Pancreas (tissue), 10 donors: Measurements from ENCODE around the gene APOBEC3G. TPM values are rescaled to one million over a fixed set of nuclear protein-coding genes. Genes with fewer than 3 reads are reported as not detected.

Source experiments
- ATAC-seq, 4 donors: fragments of 200-7000 bp; cut with Tn5 transposase; one replicate each; pipeline versions ENCODE4 v1.8.0 to v1.9.1; 2020; ENCODE audit warnings: mild to moderate bottlenecking in 4 of 4, moderate library complexity in 4 of 4
- DNase-seq, 6 donors: peaks; one replicate each; pipeline ENCODE4 v3.0.0-alpha.2; 2020
- FAIRE-seq: peaks from 2 replicates; lab custom pipeline; 2012; peaks lifted over from hg19 to GRCh38; lab: Jason Lieb, UNC
- H3K27ac ChIP-seq, 4 donors: fragments of 200-600 bp; sonication (generic); 1 replicate in 3 of 4; 2 replicates in 1 of 4; pipeline versions ENCODE4 v1.5.0 to v1.8.0; 2020
- H3K27me3 ChIP-seq, 4 donors: fragments of 200-600 bp; one replicate each; pipeline ENCODE4 v1.8.0; 2021
- H3K36me3 ChIP-seq, 3 donors: fragments of 200-600 bp; sonication (generic) in 1 of 3; one replicate each; pipeline versions ENCODE4 v1.5.0 to v1.8.0; 2020 to 2021
- H3K4me1 ChIP-seq, 3 donors: fragments of 200-600 bp; one replicate each; pipeline ENCODE4 v1.8.0; 2021
- H3K4me3 ChIP-seq, 4 donors: fragments of 200-600 bp; sonication (generic) in 2 of 4; one replicate each; pipeline versions ENCODE4 v1.5.0 to v1.8.0; 2020 to 2021
- H3K9me3 ChIP-seq, 4 donors: fragments of 200-600 bp; one replicate each; pipeline ENCODE4 v1.8.0; 2021
- CTCF ChIP-seq, 4 donors: fragments of 200-600 bp; sonication (generic) in 3 of 4; IDR thresholded peaks; one replicate each; pipeline versions ENCODE4 v1.5.0 to v1.8.0; 2021; ENCODE audit warnings: antibody characterized with exemption in 4 of 4
- WGBS, 2 donors: extraction: QIAGEN DNeasy Blood & Tissue Kit; methylation state at CpG; one replicate each; pipeline ENCODE4 v1.1.7; 2013; 5-methylcytosine and 5-hydroxymethylcytosine counted together
- intact Hi-C, 3 donors: fragments of 100-400 bp; cut with DNase I; formaldehyde crosslinking; loops; one replicate each; pipeline versions ENCODE4 v1.11.1 to v1.14.2; 2022
- polyA plus RNA-seq, 2 donors: library from polyadenylated mRNA; stranded (reverse); fragments of 200-250 nt; gene quantifications; one replicate each; pipeline ENCODE4 v1.2.3, GENCODE V29; 2013
- total RNA-seq, 6 donors: library from RNA; stranded (reverse); fragmentation: NEBNext Ultra II Directional in 4 of 6; extraction: Animal tissue kit (Norgen Biotek cat#: 25700) in 4 of 6; gene quantifications; one replicate each; pipeline versions ENCODE4 v1.2.1 to v1.2.4, GENCODE V29; 2021 to 2023
- donor health status: healthy with polysubstance abuse.
- donor health status: DM: no; HTN: no; CAD: no; lungs with moderate emphysema.
- donor health status: DM: no; HTN: no; CAD: no.
- donor health status: control.
- donor health status: control.
- donor health status: Bipolar disorder and iron deficiency.
- donor health status: DM: yes; HTN: yes; CAD: no.
- donor health status: DM: no; HTN: no; CAD: no.
- donor health status: DM: no; HTN: no; CAD: no.
- donor health status: DM: yes; HTN: yes; CAD: no.

The APOBEC3G gene
- total and polyA plus RNA-seq, 8 donors = 0.94 to 5.3 (median 2.8) TPM

- TF ChIP-seq CTCF (IDR thresholded peaks at IDR 0.05) = no peak
- 75 to 78% methylated on average over 5 of the region's 5 CpGs for WGBS, 2 donors
- H3K4me3 ChIP-seq = no peak overlapping the region
- H3K27me3 ChIP-seq = no peaks in the 10 kb centered on the region
- ATAC-seq (no peak), DNase-seq (no peak), FAIRE-seq (no peak)
- no peaks in the 10 kb centered on the region for H3K4me1 ChIP-seq
- no peaks in the 10 kb centered on the region for H3K36me3 ChIP-seq
- H3K27ac ChIP-seq = no peak overlapping the region
- intact Hi-C loops = loop anchor here in 1 of 3 donors (10.0 kb wide), 1 partner anchor 261 kb away; no protein-coding TSS in a partner anchor
- no peaks in the 10 kb centered on the region for H3K9me3 ChIP-seq
These were observed 48.5 kb downstream of the APOBEC3G start for GRCh38 chr22:39125622-39126021.

DNA sequence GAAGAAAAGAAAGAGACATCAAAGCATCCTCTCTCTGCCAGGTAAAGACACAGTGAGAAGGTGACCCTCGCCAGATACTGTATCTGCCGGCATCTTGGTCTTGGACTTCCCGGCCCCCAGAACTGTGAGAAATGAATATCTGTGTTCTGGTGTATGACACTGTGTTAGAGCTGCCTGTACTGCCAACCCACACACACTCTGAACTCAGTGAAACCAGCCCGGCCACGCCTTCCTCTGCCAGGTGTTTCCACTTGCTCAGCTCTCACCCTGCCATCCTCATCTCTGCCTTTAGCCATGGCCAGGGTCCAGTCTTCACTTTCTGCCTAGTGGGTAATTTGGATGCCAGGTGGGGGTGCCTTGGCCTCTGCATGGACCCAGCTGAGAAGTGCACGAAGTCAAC is 51.4 kb downstream of the APOBEC3G start:
- ATAC-seq (peak in 2 of 4 donors; percentile 34 to 42), DNase-seq (peak in 2 of 6 donors; percentile 5 to 22), FAIRE-seq (no peak)
- 83 to 84% methylated on average over 6 of the region's 6 CpGs for WGBS, 2 donors
- Histone ChIP-seq H3K9me3 (no peaks in the 10 kb centered on the region), H3K27ac (no peak overlapping the region), H3K4me1 (no peaks in the 10 kb centered on the region), H3K36me3 (peaks cover 0 to 5% (median 0%) of the 10 kb centered on the region in 3 donors), H3K27me3 (no peaks in the 10 kb centered on the region), H3K4me3 (no peak overlapping the region)
- no peak for TF ChIP-seq CTCF (IDR thresholded peaks at IDR 0.05)
- intact Hi-C loops = loop anchor here in 1 of 3 donors (10.0 kb wide), 1 partner anchor 264 kb away; no protein-coding TSS in a partner anchor

- intact Hi-C loops = loop anchor here in 1 of 3 donors (10.0 kb wide), 1 partner anchor 264 kb away; no protein-coding TSS in a partner anchor
- TF ChIP-seq CTCF (IDR thresholded peaks at IDR 0.05) = no peak
- peaks cover 0 to 5% (median 0%) of the 10 kb centered on the region in 3 donors for H3K36me3 ChIP-seq
- WGBS, 2 donors = 89% methylated on average over 4 of the region's 4 CpGs
- DNase-seq (no peak), ATAC-seq (peak in 1 of 4 donors; percentile 26), FAIRE-seq (no peak)
- no peaks in the 10 kb centered on the region for H3K4me1 ChIP-seq
- no peak overlapping the region for H3K27ac ChIP-seq
- H3K9me3 ChIP-seq = no peaks in the 10 kb centered on the region
- H3K4me3 ChIP-seq = no peak overlapping the region
- H3K27me3 ChIP-seq = no peaks in the 10 kb centered on the region
These were observed 52.0 kb downstream of the APOBEC3G start for GRCh38 chr22:39129081-39129480.

- ATAC-seq = no peak
These were observed 52.7 kb downstream of the APOBEC3G start for GRCh38 chr22:39129746-39130145.

More at GRCh38 chr22:39129746-39130145, 52.7 kb downstream of the APOBEC3G start:
- H3K27ac ChIP-seq = no peak overlapping the region
- no peaks in the 10 kb centered on the region for H3K27me3 ChIP-seq
- intact Hi-C loops = loop anchor here in 1 of 3 donors (10.0 kb wide), 1 partner anchor 265 kb away; no protein-coding TSS in a partner anchor
- no peaks in the 10 kb centered on the region for H3K4me1 ChIP-seq
- no peak overlapping the region for H3K4me3 ChIP-seq
- no peaks in the 10 kb centered on the region for H3K9me3 ChIP-seq
- no peak for FAIRE-seq
- H3K36me3 ChIP-seq = peaks cover 0 to 5% (median 0%) of the 10 kb centered on the region in 3 donors
- TF ChIP-seq CTCF (IDR thresholded peaks at IDR 0.05) = no peak
- peak in 1 of 6 donors; percentile 32 for DNase-seq
- WGBS, 2 donors = 91 to 97% methylated on average over 9 of the region's 9 CpGs
